ENCODE data around the gene PRKCSH. TPM values are rescaled to one million over a fixed set of nuclear protein-coding genes. Genes with fewer than 3 reads are reported as not detected.
A peak's percentile ranks its signal among the peaks of the same experiment; 100 is the strongest.

Gene PRKCSH, protein sequence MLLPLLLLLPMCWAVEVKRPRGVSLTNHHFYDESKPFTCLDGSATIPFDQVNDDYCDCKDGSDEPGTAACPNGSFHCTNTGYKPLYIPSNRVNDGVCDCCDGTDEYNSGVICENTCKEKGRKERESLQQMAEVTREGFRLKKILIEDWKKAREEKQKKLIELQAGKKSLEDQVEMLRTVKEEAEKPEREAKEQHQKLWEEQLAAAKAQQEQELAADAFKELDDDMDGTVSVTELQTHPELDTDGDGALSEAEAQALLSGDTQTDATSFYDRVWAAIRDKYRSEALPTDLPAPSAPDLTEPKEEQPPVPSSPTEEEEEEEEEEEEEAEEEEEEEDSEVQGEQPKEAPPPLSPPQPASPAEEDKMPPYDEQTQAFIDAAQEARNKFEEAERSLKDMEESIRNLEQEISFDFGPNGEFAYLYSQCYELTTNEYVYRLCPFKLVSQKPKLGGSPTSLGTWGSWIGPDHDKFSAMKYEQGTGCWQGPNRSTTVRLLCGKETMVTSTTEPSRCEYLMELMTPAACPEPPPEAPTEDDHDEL
- total RNA-seq (244 TPM), polyA plus RNA-seq (10 to 100 TPM; 29.0 to 38.0 (median 31.5) TPM)

DNA sequence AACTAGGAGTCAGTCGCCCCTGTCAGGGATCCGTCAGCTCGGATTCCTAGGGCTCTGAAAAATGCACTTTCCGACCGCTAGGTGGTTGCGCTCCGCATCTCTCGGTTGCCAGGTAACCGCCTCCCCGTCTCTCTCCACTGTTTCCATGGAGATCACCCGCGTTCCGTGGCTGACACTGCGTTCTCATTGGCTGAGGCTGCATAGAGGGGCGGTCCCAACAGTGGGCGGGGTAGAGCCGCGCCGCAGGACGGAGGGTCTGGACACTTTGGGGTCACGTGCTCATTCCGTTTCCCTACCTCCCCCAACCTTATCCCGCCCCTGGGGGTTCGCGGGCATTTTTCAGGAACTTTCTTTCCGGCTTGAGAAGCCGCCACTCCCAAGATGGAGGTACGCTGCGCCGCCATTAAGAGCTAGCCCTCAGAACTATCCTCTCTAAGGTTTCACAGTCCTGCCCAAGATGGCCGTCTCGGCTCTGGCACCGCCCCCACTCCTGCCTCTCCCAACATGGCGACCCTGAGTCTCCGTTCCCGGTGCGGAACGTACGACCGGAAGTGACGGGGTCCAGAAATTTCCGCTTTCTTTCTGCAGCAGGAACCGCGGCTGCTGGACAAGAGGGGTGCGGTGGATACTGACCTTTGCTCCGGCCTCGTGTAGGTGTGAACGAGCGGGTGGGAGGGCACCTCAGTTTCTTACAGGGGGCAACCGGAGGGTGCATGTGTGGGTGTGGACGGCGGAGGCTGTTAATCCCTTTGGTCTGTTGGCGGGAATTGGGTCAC lies at the start of gene PRKCSH, which contains the start of gene ODAD3:
TSS of gene PRKCSH (plus strand) at position 579 of the 776 bp plus-strand sequence. CDS start 483 bp downstream, outside the sequence.
TSS of gene ODAD3 (minus strand) at position 65 of the 776 bp plus-strand sequence. CDS start 105 bp downstream, outside the sequence.
- H3K27ac ChIP-seq (ENCODE audit: insufficient read depth, low read length, poor library complexity, severe bottlenecking): peak within 1 kb of the TSS; percentile 82
- no peaks in the 10 kb centered on the region for H3K9me3 ChIP-seq (ENCODE audit: control insufficient read depth in 2 of 2, low read length in 2 of 2)
- Mint-ChIP-seq H3K4me3 (peak within 1 kb of the TSS; percentile 97 to 100 (median 100)), H3K36me3 (peaks cover 6% of the 10 kb centered on the region), H3K27me3 (peaks cover 6% of the 10 kb centered on the region), H3K9me3 (peaks cover 0 to 1% (median 0%) of the 10 kb centered on the region in 7 donors), H3K4me1 (peaks cover 4 to 30% (median 10%) of the 10 kb centered on the region in 4 donors), H3K27ac (peak within 1 kb of the TSS; percentile 92 to 99 (median 97))
- peak; percentile 94 to 95 for ATAC-seq (ENCODE audit: low read depth in 2 of 2)
- DNase-seq: peak; percentile 96 to 99 (median 99)
- H3K36me3 ChIP-seq (ENCODE audit: control insufficient read depth, insufficient read depth, low read length): peaks cover 15% of the 10 kb centered on the region
- peaks cover 21% of the 10 kb centered on the region for H3K4me1 ChIP-seq (ENCODE audit: control insufficient read depth, insufficient read depth, low read length, poor library complexity, severe bottlenecking)
- H3K27me3 ChIP-seq (ENCODE audit: control insufficient read depth, insufficient read depth, low read length): no peaks in the 10 kb centered on the region
- H3K4me3 ChIP-seq (ENCODE audit: low read depth, low read length): peak within 1 kb of the TSS; percentile 83

DNA sequence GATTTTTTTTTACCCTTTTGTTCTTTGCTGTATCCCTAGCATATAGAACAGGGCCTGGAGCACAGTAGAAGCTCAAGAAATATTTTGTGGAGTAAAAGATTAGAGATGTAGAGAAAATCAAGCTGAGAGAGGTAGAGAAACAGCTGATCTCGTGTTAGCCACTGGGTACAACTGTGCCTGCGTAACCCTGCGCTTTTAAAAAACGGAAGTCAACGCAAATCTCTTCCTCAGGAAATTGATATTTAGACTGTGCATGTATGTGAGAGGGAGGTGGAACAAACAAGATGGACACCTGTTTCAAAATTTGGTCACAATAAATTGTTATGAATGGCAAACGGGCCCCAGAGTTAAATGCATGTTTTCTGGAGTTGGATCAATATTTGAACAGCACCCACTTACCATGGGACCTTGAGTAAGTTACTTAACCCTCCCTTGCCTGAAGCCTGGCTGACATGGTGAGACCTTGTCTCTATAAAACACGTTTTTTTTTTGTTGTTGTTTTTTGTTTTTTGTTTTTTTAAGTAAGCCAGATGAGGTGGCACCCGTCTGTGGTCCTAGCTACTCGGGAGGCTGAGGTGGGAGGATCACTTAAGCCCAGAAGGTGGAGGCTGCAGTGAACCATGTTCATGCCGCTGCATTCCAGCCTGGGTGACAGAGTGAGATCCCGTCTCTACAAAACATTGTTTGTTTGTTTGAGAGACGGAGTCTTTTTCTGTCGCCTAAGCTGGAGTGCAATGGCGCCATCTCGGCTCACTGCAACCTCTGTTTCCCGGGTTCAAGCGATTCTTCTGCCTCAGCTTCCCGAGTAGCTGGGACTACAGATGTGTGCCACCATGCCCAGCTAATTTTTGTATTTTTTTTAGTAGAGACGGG lies 48.0 kb upstream of the PRKCSH start:
- H3K27ac Mint-ChIP-seq: peak overlapping the region in 2 of 3 donors; percentile 39 to 77
- DNase-seq: peak in 2 of 3 donors; percentile 34 to 47
- Histone ChIP-seq H3K27ac (ENCODE audit: insufficient read depth, low read length, poor library complexity, severe bottlenecking) (no peak overlapping the region), H3K27me3 (ENCODE audit: control insufficient read depth, insufficient read depth, low read length) (no peaks in the 10 kb centered on the region), H3K4me3 (ENCODE audit: low read depth, low read length) (no peak overlapping the region), H3K36me3 (ENCODE audit: control insufficient read depth, insufficient read depth, low read length) (no peaks in the 10 kb centered on the region), H3K4me1 (ENCODE audit: control insufficient read depth, insufficient read depth, low read length, poor library complexity, severe bottlenecking) (peaks cover 18% of the 10 kb centered on the region), H3K9me3 (ENCODE audit: control insufficient read depth in 2 of 2, low read length in 2 of 2) (peaks cover 3 to 6% of the 10 kb centered on the region in 2 experiments)
- H3K4me3 Mint-ChIP-seq: peak overlapping the region in 1 of 4 donors; percentile 67
- no peak for ATAC-seq (ENCODE audit: low read depth in 2 of 2)
- H3K9me3 Mint-ChIP-seq: peaks cover 0 to 4% (median 0%) of the 10 kb centered on the region in 7 donors
- peaks cover 0 to 17% (median 6%) of the 10 kb centered on the region in 4 donors for H3K4me1 Mint-ChIP-seq
- H3K36me3 Mint-ChIP-seq: no peaks in the 10 kb centered on the region
- peaks cover 7% of the 10 kb centered on the region for H3K27me3 Mint-ChIP-seq

DNA sequence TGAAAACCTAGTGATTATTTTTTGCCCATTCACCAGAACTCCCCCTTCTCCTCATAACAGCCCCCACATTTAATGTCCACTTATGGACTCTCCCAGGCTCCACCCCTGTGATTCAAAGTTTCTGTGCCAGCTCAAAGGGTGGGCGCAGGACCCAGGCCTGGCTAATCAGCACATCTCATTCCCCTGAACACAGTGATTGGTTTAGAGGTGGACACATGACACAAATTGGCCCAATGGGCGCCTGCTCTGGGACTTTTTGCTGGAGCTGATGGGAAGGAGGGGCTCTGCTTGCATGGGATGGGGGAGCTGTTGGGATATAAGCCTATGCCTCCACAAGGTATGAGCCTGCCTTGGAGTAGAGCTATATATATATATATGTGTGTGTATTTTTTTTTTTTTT lies 45.1 kb upstream of the PRKCSH start:
- Mint-ChIP-seq H3K4me3 (no peak overlapping the region), H3K27me3 (peaks cover 15% of the 10 kb centered on the region), H3K27ac (no peak overlapping the region), H3K36me3 (no peaks in the 10 kb centered on the region), H3K9me3 (peaks cover 0 to 4% (median 0%) of the 10 kb centered on the region in 7 donors), H3K4me1 (peaks cover 5 to 11% (median 7%) of the 10 kb centered on the region in 4 donors)
- no peak for ATAC-seq (ENCODE audit: low read depth in 2 of 2)
- Histone ChIP-seq H3K27me3 (ENCODE audit: control insufficient read depth, insufficient read depth, low read length) (no peaks in the 10 kb centered on the region), H3K9me3 (ENCODE audit: control insufficient read depth in 2 of 2, low read length in 2 of 2) (peaks cover 3 to 6% of the 10 kb centered on the region in 2 experiments), H3K27ac (ENCODE audit: insufficient read depth, low read length, poor library complexity, severe bottlenecking) (no peak overlapping the region), H3K4me1 (ENCODE audit: control insufficient read depth, insufficient read depth, low read length, poor library complexity, severe bottlenecking) (peaks cover 4% of the 10 kb centered on the region), H3K4me3 (ENCODE audit: low read depth, low read length) (no peak overlapping the region), H3K36me3 (ENCODE audit: control insufficient read depth, insufficient read depth, low read length) (no peaks in the 10 kb centered on the region)
- DNase-seq: no peak

DNA sequence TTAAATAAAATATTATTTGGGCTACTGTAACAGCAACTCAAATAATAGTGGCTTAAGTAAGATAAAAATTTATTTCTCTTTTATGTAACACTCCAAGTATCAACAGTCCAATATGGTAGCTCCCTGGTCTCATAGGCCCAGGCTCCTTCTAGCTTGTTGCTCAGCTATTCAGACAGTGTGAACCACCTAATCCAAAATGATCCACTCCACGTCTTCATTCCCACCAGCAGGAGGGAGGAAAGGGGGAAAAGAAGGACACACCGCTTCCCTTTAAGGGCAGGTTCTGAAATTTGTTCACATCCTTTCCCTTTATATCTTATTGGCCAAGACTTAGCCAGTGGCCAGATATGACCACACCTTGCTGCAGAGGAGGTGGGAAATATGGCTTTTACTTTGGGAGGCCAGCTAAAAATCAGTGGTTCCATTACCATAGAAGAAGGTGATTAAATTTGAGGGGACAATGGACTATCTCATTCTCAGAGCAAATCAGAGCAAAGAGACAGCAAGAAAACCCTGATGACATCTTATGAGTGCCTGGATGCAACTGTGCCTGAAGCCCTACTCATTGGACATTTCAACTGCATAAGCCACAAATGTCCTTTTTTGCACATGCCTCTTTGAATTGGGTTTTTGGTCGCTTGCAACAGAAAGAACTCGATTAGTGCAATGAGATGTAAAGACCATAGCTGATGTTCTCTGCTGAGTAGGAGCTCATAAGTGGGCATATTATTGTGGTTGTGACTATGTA lies 44.3 kb upstream of the PRKCSH start:
- Histone ChIP-seq H3K27me3 (ENCODE audit: control insufficient read depth, insufficient read depth, low read length) (no peaks in the 10 kb centered on the region), H3K27ac (ENCODE audit: insufficient read depth, low read length, poor library complexity, severe bottlenecking) (no peak overlapping the region), H3K4me1 (ENCODE audit: control insufficient read depth, insufficient read depth, low read length, poor library complexity, severe bottlenecking) (peaks cover 4% of the 10 kb centered on the region), H3K36me3 (ENCODE audit: control insufficient read depth, insufficient read depth, low read length) (no peaks in the 10 kb centered on the region), H3K9me3 (ENCODE audit: control insufficient read depth in 2 of 2, low read length in 2 of 2) (peaks cover 3 to 6% of the 10 kb centered on the region in 2 experiments), H3K4me3 (ENCODE audit: low read depth, low read length) (no peak overlapping the region)
- DNase-seq: no peak
- H3K4me1 Mint-ChIP-seq: peaks cover 5 to 11% (median 7%) of the 10 kb centered on the region in 4 donors
- H3K9me3 Mint-ChIP-seq: peaks cover 0 to 4% (median 0%) of the 10 kb centered on the region in 7 donors
- H3K4me3 Mint-ChIP-seq: no peak overlapping the region
- H3K27me3 Mint-ChIP-seq: peaks cover 16% of the 10 kb centered on the region
- no peak overlapping the region for H3K27ac Mint-ChIP-seq
- H3K36me3 Mint-ChIP-seq: no peaks in the 10 kb centered on the region
- no peak for ATAC-seq (ENCODE audit: low read depth in 2 of 2)

DNA sequence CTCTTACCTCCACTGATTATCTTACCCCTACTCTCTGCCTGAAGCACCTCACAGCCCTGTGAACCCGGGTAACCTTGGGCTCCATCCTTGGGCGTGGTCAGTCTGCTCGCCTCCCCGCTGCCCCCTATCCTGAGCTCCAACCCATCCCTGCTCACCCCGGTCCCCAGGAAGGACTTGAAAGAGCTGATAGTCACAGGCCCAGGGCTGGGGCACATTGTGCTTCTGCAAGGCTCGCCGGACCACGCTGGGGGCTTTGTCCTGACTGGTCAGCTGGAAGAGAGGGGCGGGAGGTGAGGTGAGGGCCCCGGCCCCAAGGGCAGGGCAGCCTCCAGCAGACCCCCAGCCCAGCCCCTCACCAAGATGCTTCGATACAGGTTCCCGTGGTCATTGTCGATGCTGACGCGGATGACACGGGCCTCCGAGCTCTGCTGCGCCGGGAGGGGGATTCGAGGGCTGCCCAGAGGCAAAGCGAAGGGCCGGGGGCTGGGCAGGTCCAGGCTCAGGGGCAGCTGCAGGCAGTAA lies 38.3 kb upstream of the PRKCSH start:
- Histone ChIP-seq H3K9me3 (ENCODE audit: control insufficient read depth in 2 of 2, low read length in 2 of 2) (no peaks in the 10 kb centered on the region), H3K36me3 (ENCODE audit: control insufficient read depth, insufficient read depth, low read length) (no peaks in the 10 kb centered on the region), H3K4me3 (ENCODE audit: low read depth, low read length) (no peak overlapping the region), H3K27me3 (ENCODE audit: control insufficient read depth, insufficient read depth, low read length) (no peaks in the 10 kb centered on the region), H3K27ac (ENCODE audit: insufficient read depth, low read length, poor library complexity, severe bottlenecking) (no peak overlapping the region), H3K4me1 (ENCODE audit: control insufficient read depth, insufficient read depth, low read length, poor library complexity, severe bottlenecking) (no peaks in the 10 kb centered on the region)
- Mint-ChIP-seq H3K36me3 (no peaks in the 10 kb centered on the region), H3K27me3 (peaks cover 16% of the 10 kb centered on the region), H3K9me3 (peaks cover 0 to 3% (median 0%) of the 10 kb centered on the region in 7 donors), H3K4me1 (peaks cover 2 to 6% (median 4%) of the 10 kb centered on the region in 4 donors), H3K4me3 (no peak overlapping the region), H3K27ac (peak overlapping the region in 1 of 3 donors; percentile 28)
- ATAC-seq (ENCODE audit: low read depth in 2 of 2) (no peak), DNase-seq (no peak)

DNA sequence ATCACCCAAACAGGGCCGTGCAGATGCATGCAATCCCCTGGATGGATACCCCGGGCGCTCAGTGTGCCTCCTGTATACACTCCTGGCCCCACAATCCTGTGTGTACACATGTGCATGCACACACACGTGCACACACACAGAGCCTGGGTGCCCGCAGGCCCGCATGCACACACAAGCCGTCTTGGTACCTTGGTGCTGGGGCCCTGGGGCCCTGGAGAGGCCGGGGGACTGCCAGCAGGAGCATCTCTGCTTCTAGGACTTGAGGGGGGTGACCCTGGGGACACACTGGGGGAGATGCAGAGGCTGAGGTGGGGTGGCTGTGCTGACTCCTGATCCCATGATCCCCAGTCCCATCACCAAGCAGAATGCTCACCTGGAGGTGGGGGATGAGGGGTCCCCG lies 35.8 kb upstream of the PRKCSH start:
- Mint-ChIP-seq H3K4me3 (no peak overlapping the region), H3K27ac (no peak overlapping the region), H3K9me3 (peaks cover 0 to 2% (median 0%) of the 10 kb centered on the region in 7 donors), H3K27me3 (peaks cover 4% of the 10 kb centered on the region), H3K4me1 (no peaks in the 10 kb centered on the region), H3K36me3 (no peaks in the 10 kb centered on the region)
- H3K27me3 ChIP-seq (ENCODE audit: control insufficient read depth, insufficient read depth, low read length): no peaks in the 10 kb centered on the region
- no peak for ATAC-seq (ENCODE audit: low read depth in 2 of 2)
- H3K9me3 ChIP-seq (ENCODE audit: control insufficient read depth in 2 of 2, low read length in 2 of 2): no peaks in the 10 kb centered on the region
- no peak overlapping the region for H3K27ac ChIP-seq (ENCODE audit: insufficient read depth, low read length, poor library complexity, severe bottlenecking)
- DNase-seq: no peak
- no peaks in the 10 kb centered on the region for H3K36me3 ChIP-seq (ENCODE audit: control insufficient read depth, insufficient read depth, low read length)
- no peaks in the 10 kb centered on the region for H3K4me1 ChIP-seq (ENCODE audit: control insufficient read depth, insufficient read depth, low read length, poor library complexity, severe bottlenecking)
- H3K4me3 ChIP-seq (ENCODE audit: low read depth, low read length): no peak overlapping the region

Measured in CD4-positive, CD25-positive, alpha-beta regulatory T cell (primary cell).